ENCODE measurements around the gene GGA2. TPM values are rescaled to one million over a fixed set of nuclear protein-coding genes. Genes with fewer than 3 reads are reported as not detected.

GGA2 gene
- total RNA-seq, 1 experiment from 2014 or later: 142 TPM

DNA sequence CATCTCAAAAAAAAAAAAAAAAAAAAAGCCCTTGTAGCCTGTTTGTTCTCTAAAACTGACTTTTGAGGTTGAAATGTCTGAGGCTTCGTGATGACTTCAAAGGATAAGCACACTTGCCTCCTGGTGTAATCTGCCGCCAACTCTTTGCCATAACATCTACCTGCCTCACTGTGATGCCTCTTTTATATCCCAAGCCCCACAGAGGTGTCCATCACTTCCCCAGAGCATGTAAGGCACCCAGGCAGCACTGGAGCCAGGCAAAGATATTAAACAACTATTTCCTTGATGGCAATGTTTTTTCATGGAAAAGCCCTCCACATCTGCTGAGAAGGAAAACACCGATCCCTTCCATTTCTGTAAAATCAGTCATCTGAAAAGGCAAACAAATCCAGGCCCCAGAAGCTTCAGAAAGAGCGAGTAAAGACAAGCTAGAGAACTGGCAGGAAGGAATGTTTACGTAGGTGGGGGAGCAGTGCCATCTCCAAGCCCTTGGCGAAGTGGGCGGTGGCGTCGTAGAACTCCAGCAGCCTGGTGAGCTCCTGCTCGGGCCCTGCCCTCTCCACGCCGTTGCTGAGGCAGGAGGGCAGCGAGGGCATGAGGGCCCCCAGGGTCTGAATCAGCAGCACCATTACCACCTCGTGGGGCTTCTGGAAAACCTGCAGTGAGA is 85.9 kb downstream of the GGA2 start:
- no peaks in the 10 kb centered on the region for H3K27me3 ChIP-seq (replicated peaks; ENCODE audit: insufficient read depth, low read depth, low read length, poor library complexity)
- ChIA-PET POLR2A (ENCODE audit: low non-redundant PET) (no interaction called here), CTCF (interaction anchor here (1.3 kb wide), 1 partner anchor 11 kb away, joined by 6 read pairs; no protein-coding TSS in a partner anchor)
- TF ChIP-seq, protein P1, sequence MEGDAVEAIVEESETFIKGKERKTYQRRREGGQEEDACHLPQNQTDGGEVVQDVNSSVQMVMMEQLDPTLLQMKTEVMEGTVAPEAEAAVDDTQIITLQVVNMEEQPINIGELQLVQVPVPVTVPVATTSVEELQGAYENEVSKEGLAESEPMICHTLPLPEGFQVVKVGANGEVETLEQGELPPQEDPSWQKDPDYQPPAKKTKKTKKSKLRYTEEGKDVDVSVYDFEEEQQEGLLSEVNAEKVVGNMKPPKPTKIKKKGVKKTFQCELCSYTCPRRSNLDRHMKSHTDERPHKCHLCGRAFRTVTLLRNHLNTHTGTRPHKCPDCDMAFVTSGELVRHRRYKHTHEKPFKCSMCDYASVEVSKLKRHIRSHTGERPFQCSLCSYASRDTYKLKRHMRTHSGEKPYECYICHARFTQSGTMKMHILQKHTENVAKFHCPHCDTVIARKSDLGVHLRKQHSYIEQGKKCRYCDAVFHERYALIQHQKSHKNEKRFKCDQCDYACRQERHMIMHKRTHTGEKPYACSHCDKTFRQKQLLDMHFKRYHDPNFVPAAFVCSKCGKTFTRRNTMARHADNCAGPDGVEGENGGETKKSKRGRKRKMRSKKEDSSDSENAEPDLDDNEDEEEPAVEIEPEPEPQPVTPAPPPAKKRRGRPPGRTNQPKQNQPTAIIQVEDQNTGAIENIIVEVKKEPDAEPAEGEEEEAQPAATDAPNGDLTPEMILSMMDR (conservative IDR thresholded peaks at IDR 0.05; ENCODE audit: low read depth, low read length): no peak
- no peaks in the 10 kb centered on the region for H3K9me3 ChIP-seq (ENCODE audit: low read depth, low read length, poor library complexity, severe bottlenecking)
- intact Hi-C loops (cut with micrococcal nuclease; ENCODE audit: unreplicated experiment): no loop called here
- no peak for DNase-seq (ENCODE audit: low spot score)
- BruUV-seq (replicated peaks): no TSS peak
- H3K4me3 ChIP-seq (ENCODE audit: low read depth, low read length, poor library complexity, severe bottlenecking): no peak overlapping the region
- H3K27ac ChIP-seq (ENCODE audit: low read depth, low read length, poor library complexity, severe bottlenecking): peak overlapping the region; percentile 75
- H3K36me3 ChIP-seq (ENCODE audit: insufficient read depth, low read length, poor library complexity, severe bottlenecking): peaks cover 10% of the 10 kb centered on the region
- H3K4me1 ChIP-seq (ENCODE audit: insufficient read depth, low read length, poor library complexity, severe bottlenecking): peaks cover 17% of the 10 kb centered on the region

DNA sequence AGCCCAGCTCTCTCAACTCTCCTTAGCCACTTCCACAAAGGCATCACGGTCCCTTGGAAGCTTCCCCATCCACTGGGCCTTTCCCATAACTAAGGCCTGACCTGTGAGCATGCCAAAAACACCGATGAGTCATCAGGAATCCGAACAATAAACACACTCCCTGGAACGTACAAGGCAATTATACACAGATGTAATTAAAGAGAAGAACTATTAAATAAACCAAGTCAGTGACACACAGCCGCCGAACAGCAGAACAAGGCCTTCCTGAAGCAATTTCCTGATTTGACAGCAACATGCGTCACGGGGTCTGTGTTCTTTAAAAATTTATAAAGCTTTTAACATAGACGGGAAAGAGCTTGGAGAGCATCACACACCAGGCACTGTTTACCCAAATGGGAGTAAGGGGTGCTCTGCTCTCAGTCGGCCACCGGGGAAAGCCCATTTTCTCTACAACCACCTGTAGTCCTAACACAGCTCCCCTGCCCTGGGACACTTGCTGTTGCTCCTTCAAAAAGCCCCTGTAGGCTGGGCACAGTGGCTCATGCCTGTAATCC is 86.7 kb downstream of the GGA2 start:
- peak overlapping the region; percentile 75 for H3K27ac ChIP-seq (ENCODE audit: low read depth, low read length, poor library complexity, severe bottlenecking)

DNA sequence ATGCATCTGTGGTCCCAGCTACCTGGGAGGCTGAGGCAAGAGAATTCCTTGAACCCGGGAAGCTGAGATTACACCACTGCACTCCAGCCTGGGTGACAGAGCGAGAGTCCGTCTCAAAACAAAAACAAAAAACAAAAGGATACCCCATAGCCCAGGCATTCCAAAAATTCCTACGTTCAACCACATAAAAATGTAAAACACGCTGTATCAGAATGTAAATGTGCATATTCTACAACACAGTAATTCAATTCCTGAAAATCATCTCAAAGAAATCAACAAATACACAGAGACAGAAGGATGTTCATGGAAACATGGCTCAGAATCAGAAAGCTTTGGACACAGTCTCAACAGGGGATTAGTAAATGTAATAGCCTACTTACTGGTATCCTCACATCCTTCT is 90.3 kb downstream of the GGA2 start:
- BruUV-seq (replicated peaks): no TSS peak
- DNase-seq (ENCODE audit: low spot score): no peak
- Histone ChIP-seq H3K27me3 (replicated peaks; ENCODE audit: insufficient read depth, low read depth, low read length, poor library complexity) (no peaks in the 10 kb centered on the region), H3K9me3 (ENCODE audit: low read depth, low read length, poor library complexity, severe bottlenecking) (no peaks in the 10 kb centered on the region), H3K36me3 (ENCODE audit: insufficient read depth, low read length, poor library complexity, severe bottlenecking) (peaks cover 29% of the 10 kb centered on the region), H3K27ac (ENCODE audit: low read depth, low read length, poor library complexity, severe bottlenecking) (no peak overlapping the region), H3K4me1 (ENCODE audit: insufficient read depth, low read length, poor library complexity, severe bottlenecking) (peaks cover 17% of the 10 kb centered on the region), H3K4me3 (ENCODE audit: low read depth, low read length, poor library complexity, severe bottlenecking) (no peak overlapping the region)
- ChIA-PET CTCF (no interaction called here), POLR2A (ENCODE audit: low non-redundant PET) (no interaction called here)
- TF ChIP-seq, protein P1 (conservative IDR thresholded peaks at IDR 0.05; ENCODE audit: low read depth, low read length): no peak
- no peak for TF ChIP-seq EZH2 (IDR thresholded peaks at IDR 0.05; ENCODE audit: borderline replicate concordance, low read depth, low read length, poor library complexity, severe bottlenecking)
- intact Hi-C loops (cut with micrococcal nuclease; ENCODE audit: unreplicated experiment): no loop called here

More for the DNA sequence above, 86.7 kb downstream of the GGA2 start:
- peaks cover 10% of the 10 kb centered on the region for H3K36me3 ChIP-seq (ENCODE audit: insufficient read depth, low read length, poor library complexity, severe bottlenecking)
- peak; percentile 88 for DNase-seq (ENCODE audit: low spot score)
- intact Hi-C loops (cut with micrococcal nuclease; ENCODE audit: unreplicated experiment): no loop called here
- H3K27me3 ChIP-seq (replicated peaks; ENCODE audit: insufficient read depth, low read depth, low read length, poor library complexity): no peaks in the 10 kb centered on the region
- peaks cover 17% of the 10 kb centered on the region for H3K4me1 ChIP-seq (ENCODE audit: insufficient read depth, low read length, poor library complexity, severe bottlenecking)
- no TSS peak for BruUV-seq (replicated peaks)
- TF ChIP-seq EZH2 (IDR thresholded peaks at IDR 0.05; ENCODE audit: borderline replicate concordance, low read depth, low read length, poor library complexity, severe bottlenecking): no peak
- TF ChIP-seq, protein P1 (conservative IDR thresholded peaks at IDR 0.05; ENCODE audit: low read depth, low read length): no peak
- ChIA-PET POLR2A (ENCODE audit: low non-redundant PET) (no interaction called here), CTCF (interaction anchor here (1.3 kb wide), 1 partner anchor 12 kb away, joined by 6 read pairs; no protein-coding TSS in a partner anchor)
- H3K9me3 ChIP-seq (ENCODE audit: low read depth, low read length, poor library complexity, severe bottlenecking): no peaks in the 10 kb centered on the region
- H3K4me3 ChIP-seq (ENCODE audit: low read depth, low read length, poor library complexity, severe bottlenecking): no peak overlapping the region

Measured in A673 (cell line).